Hippocampal formation (tissue), 2 donors: ENCODE data around the gene FAM241A.
"Not testable (repeated sequence)": the region's sequence is repeated elsewhere in the genome, so short reads cannot be mapped to it uniquely, and the experiment has no call there.

Source experiments
- DNase-seq, 2 donors: peaks; one replicate each; lab custom pipeline; 2025; lab: John Stamatoyannopoulos, UW

Gene FAM241A

GRCh38 chr4:112138538-112138937, 6.7 kb upstream of the FAM241A start:
- no peak for DNase-seq

DNA sequence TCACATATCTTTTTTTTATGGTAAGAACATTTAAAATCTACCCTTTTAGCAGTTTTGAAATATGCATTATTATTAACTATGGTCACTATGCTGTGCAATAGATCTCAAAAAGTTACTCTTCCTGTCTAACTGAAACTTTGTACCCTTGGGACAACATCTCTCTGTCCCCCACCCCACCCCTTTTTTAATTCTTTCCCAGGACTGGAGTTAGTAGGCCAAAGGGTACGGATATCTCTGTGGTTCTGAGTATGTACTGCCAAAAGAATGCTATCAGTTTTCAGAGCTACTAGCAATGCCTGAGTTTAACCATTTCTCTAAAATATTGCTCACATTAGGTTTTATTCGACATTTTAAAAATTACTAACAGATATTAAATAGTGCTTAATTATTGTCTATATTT, 4.7 kb upstream of the FAM241A start:
- no peak for DNase-seq

GRCh38 chr4:112141366-112142138, 3.7 kb upstream of the FAM241A start:
- DNase-seq, result no peak

DNA sequence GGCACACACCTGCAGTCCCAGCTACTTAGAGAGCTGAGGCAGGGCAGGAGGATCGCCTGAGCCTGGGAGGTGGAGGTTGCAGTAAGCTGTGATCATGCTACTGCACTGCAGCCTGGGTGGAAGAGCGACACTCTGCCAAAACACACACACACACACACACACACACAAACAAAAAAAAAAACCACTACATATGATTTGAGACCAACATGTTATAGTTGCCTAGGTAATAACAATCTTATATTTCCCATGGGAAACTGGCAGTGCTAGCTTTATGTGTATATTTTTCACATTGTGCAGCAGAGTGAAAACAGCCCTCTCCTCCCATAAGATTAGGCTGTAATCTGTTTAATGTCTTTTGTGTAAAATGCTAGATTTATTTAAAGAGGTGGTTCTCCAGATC, 3.1 kb upstream of the FAM241A start:
- no peak for DNase-seq

DNA sequence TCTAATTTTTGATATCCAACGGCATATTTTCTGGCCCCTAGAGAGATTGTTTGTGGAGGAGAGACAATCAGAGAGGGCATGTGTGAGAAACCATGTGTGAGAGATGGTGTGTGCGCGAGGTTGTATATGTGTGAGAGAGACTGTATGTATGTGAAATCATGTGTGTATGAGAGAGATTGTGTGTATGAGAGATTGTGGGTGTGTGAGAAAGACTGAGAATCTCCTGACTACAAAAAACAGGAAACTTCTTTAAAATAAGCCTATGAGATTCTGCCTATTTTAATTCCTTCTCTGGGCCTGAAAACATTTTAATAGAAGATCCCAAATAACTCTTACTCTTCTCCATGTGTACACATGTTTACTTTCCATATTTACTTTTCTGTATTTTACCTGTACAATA, 1.5 kb upstream of the FAM241A start:
- no peak for DNase-seq

DNA sequence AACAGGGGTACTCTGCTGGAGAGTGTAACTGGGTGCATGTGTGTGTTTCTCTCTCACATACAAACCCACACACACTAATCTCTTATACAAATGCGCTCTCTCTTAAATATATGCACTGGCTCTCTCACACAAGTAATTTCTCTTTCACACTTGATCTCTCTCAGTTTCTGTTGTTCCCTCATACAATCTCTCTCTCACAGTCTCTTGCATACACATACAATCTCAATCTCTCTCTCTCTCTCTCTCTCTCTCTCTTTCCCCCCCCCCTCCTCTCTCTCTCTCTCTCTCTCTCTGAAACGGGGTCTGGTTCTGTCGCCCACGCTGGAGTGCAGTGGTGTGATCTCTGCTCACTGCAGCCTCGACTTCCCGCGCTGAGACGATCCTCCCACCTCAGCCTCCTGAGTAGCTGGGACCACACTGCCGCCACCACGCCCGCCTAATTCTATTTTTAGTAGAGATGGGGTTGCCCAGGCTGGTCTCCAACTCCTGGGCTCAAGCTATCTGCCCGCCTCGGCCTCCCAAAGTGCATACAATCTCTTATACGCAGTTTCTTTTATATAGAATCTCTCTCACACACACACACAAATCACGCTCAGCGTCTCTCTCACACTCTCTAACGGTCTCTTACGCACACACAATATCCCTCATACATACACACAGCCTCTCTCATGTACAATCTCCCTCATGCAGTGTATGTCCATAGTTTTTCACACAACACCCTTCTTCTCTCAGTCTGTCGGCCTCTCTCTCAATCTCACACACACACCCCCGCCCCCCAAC, 518 bp upstream of the FAM241A start:
- DNase-seq, result no peak

DNA sequence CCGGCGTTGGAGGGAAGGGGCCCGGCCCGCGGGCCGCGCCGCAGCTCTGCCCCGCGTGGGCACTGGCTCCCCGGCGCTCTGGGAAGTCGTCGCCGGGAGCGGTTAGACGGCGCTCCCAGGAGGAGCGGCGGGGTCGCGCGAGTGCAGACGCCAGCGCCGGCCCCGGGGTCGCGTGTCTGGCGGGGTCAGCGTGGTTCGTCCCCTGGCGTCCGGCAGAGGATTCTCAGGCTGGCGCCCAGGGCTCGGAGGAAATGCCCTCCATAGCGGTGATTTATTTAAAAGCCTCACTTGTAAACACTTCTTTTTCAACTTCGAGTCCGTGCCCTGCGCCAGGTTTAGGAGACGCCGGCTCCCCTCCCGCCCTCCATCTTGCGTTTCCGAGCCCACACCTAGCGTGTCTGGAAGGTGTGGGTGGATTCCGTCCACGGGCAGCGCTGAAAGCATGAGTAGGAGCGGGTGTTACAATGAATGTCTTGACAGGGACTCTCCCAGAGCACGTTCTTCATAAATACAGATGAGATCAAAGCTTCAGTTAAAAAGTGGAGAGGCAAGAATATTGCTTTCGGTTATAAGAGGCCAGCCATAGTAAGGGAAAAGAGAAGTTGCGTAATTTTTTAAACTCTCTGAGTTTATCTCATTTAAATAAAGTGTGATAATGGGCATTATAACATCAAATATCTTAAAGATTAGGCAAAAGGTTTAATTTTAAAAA, 692 bp downstream of the FAM241A start:
- DNase-seq, result peak; percentile 12 to 53

DNA sequence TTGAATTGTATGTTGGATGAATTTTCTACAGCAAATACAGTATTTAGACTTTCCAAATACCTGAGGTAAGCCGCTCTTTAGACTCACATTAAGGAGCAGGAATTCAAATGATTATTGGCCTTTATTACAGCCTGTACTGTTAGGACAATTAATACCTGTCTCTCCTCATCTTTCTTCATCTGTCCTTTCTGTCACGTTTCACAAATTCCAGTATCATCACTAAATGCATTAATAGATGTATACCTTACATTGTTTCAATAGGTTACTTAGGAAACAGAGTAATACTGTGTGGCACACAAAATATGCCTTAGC, 1.2 kb downstream of the FAM241A start:
- DNase-seq, result no peak

DNA sequence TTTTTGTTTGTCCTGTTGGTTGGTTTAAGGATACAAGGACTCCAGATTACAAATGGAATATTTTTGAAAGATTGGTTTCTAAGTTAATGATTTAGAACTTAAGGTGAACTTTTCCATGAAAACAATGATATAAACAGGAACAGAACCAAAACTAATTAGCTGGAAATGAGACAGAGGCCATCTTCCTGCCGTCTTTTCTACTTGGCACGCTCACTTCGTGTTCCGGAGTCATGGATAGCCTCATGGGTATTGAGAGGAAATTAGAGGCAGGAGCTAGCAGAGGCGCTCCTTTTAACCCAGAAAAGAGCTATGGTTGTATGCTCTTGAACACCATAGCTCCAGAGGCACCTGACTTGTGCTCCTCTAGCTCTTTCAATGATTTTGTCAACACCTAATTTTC, 2.4 kb downstream of the FAM241A start:
- no peak for DNase-seq

- DNase-seq, result no peak
These were observed 5.7 kb downstream of the FAM241A start for GRCh38 chr4:112150920-112151319.

- no peak for DNase-seq
These were observed 7.3 kb downstream of the FAM241A start for GRCh38 chr4:112152521-112152920.

- DNase-seq, result no peak
These were observed 8.0 kb downstream of the FAM241A start for GRCh38 chr4:112153211-112153791.

DNA sequence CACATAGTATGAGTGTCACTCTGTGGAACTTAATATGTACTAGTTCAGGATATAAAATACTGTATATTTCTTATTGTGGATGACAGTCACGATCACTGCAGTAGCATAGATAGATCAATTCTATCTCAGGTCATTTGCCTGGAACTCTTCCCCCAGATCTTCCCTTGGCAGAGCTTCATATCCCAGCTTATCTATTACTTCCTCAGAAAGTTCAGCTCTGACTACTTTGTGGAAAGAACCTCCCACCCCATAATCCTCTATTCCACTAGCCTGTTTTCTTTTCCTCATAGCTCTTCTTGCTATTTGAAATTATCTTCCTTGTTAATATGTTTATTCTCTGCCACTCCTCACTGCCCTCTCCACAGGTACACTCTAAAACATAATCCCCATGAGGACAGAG, 10.9 kb downstream of the FAM241A start:
- DNase-seq, result no peak

GRCh38 chr4:112156553-112156952, 11.3 kb downstream of the FAM241A start:
- no peak for DNase-seq

DNA sequence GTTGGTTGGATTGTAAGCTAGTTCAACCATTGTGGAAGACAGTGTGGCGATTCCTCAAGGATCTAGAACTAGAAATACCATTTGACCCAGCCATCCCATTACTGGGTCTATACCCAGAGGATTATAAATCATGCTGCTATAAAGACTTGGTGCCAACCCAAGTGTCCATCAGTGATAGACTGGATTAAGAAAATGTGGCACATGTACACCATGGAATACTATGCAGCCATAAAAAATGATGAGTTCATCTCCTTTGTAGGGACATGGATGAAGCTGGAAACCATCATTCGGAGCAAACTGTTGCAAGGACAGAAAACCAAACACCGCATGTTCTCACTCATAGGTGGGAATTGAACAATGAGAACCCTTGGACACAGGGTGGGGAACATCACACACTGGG, 18.5 kb downstream of the FAM241A start:
- not testable (repeated sequence) for DNase-seq

DNA sequence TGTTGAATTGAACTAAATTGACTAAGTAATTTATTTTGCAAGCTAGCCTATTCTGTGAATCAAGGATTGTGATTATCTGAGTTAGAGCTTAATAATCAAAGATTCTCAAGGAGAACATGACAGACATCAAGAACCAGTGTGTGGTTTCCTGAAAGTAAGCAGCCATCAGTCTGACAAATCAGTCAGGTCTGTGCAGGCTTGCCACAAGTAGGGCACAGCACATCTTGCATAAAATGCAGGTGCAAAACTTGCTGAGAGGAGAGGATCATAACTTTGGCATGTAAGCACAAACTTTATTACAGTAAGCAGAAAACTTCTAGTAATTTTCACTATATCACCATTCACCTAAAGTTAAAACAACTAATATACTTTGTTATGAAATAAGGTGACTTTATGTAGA, 22.5 kb downstream of the FAM241A start:
- DNase-seq, result no peak

GRCh38 chr4:112168719-112169500, 23.7 kb downstream of the FAM241A start:
- no peak for DNase-seq

DNA sequence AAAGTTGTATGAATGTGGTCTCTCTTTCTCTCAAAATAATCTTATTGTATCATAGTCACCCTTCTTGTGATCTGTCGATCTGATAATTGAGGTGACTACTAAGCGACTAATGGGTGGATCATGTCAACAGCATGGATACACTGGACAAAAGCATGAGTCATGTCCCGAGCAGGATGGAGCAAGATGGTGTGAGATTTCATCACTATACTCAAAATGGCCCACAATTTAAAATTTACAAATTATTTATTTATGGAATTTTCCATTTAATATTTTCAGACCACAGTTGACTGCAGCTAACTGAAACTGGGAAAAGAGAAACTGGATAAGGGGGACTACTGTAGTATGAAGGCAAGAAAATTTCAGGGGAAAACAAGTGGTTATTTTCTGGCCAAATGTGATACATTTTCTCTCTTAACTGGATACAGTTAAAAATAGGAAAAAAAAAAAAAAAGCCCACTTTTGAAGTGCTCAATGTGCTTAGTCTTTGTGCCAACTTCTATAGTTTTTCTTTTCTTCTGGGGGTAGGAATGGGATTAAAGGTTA, 25.3 kb downstream of the FAM241A start:
- DNase-seq, result no peak

DNA sequence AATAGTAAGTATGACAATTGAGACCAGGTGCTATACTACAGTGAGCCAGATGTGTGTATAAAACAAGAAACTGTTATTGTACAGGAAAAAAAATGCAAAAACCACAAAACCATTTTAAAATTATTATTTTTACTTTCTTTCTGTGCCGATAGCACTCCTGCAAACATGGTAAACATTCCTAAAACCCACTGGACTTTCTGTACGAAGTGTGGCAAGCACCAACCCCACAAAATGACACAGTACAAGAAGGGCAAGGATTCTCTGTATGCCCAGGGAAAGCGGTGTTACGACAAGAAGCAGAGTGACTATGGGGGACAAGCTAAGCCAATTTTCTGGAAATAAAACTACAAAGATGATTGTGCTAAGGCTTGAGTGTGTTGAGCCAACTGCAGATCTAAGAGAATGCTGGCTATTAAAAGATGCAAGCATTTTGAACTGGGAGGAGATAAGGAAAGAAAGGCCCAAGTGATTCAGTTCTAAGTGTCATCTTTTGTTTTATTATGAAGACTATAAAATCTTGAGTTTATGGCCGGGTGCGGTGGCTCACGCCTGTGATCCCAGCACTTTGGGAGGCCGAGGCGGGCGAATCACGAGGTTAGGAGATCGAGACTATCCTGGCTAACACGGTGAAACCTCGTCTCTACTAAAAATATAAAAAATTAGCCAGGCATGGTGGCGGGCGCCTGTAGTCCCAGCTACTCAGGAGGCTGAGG, 26.0 kb downstream of the FAM241A start:
- not testable (repeated sequence) for DNase-seq

DNA sequence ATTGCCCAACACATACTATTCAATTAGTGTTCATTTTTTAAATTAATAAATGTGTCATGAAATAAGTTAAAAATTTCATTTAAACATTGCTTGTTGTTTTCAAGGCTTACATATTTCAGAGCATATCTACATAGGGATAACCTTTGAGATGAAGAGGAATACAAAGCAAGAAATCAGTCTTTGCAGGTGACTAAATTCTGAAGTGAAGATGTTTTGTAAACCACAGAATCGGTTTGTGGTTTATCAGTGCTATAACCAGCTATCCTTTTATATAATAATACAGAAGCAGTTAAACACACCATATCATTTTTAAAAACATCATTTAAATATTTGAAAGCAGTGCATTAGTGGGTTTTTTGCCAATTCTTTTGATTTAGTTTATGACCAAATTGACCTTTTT, 26.9 kb downstream of the FAM241A start:
- no peak for DNase-seq
